Activated CD4-positive, alpha-beta T cell treated with anti-CD3 and anti-CD28 coated beads for 1 hour (primary cell): ENCODE results near the gene SLC19A1.

Experiments used
- DNase-seq: peaks from one replicate; pipeline ENCODE4 v3.0.0-alpha.2; 2020

The SLC19A1 gene

DNA sequence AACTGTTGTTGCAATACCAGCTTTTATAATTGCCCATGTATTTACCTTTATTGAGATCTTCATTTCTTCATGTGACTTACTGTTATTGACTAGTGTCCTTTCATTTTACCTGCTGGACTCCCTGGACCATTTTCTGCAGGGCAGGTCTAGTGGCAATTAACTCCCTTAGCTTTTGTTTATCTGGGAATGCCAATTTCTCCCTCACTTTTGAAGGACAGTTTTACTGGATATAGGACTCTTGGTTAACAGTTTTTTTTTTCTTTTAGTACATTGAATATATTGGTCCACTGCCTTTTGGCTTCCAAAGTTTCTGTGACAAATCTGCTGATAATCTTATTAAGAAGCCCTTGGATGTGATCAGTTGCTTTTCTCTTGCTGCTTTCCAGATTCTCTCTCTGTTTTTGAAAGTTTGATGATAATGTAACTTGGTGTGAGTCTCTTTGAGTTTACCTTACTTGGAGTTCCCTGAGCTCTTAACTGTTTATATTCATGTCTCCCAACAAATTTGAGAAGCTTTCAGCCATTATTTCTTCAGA is 80.4 kb downstream of the SLC19A1 start:
- DNase-seq: no peak

DNA sequence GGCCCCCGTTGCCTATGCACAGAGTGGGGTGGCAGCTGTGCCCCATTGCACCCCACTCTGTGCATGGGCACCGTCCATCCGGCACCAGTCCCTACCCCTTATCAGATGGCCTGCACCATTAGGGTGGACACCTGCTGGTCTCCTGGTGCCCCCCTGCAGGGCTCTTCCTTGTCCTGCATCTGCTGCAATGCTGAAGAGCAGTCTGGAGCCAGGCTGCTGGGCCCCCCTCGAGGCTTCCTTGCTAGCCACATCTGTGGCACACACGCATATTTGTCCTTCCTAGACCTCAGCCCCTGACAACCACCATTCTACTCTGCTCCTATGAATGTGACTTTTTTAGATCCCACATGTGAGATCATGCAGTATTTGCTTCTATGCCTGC is 80.9 kb downstream of the SLC19A1 start:
- no peak for DNase-seq

GRCh38 chr21:45460611-45461368 is 81.5 kb downstream of the SLC19A1 start:
- DNase-seq: no peak

DNA sequence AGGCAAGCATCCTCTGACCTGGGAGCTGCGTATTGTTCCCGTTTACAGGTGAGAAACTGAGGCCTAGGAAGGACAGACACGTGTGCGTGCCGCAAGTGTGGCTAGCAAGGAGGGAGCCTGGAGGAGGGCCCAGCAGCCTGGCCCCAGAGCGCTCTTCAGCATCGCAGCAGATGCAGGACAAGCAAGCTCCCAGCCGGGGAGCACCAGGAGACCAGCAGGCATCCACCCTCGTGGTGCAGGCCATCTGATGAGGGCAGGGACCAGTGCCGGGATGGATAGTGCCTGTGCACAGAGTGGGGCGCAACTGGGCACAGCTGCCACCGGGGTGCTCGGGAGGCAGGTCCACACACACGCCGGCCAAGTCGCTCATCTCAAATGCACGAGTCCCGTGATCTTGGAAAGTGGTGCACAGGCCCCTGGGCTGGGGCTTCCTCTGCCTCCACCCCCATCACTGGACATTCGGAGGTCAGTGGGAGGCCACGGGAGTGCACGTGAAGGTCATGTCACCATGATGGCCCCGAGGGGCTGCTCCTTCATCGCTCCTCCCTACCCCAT is 82.2 kb downstream of the SLC19A1 start:
- DNase-seq: no peak

DNA sequence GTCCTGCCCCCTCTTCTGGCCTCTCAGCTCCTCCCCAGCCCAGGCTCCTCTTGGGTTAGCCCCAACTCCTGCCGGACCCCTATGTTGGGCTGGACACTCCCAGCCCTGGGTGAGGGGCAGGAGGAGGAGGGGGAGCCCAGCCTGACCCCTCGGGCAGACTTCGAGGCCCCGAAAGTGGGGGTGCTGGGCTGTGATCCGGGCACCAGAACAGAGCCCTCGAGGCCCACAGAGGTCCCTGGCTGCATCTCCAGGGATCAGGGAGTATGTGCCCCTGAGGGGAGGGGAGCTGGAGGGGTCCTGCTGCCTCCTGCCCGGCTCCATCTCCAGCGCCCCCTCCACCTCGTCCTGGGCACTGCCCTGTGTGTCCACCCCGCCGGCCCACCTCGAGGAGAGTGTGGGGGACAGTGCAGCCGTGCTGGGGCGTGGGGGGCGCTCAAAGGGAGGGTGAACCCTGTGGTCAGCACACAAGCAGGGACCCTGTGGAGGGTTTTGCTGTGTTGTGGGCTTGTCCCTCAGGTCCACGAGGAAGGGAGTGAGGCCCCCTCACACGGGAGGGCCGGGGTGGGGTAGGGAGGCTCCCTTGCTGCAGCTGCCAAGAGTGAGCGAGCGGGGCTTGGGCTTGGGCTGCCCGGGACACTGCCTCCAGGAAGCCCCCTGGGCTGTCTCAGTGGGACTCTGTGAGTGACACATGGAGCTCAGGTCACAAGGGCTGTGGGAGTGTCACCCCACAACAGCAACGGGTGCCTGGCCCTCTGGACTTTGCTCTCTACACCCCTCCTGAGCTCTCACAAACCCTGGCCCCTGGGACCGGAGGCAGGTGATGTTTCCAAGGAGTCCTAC is 82.8 kb downstream of the SLC19A1 start:
- DNase-seq: no peak

- DNase-seq: no peak
Measured at GRCh38 chr21:45458281-45459170, 83.7 kb downstream of the SLC19A1 start.

DNA sequence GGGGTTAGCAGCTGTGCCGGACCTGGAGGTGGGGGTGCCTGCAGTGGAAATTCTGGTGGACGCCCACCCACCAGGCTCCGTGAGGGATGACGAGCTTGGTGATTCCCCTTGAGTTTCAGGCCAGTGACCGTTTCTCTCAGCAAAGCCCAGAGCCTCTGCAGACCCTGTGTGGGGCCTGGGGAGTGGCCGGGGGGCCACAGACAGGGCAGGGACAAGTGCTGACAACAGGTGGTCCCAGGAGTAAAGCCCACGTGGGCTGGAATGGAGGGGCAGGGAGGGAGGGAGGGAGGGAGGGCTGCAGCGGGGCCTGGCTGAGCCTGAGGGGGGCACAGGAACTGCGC is 84.4 kb downstream of the SLC19A1 start:
- DNase-seq: no peak

DNA sequence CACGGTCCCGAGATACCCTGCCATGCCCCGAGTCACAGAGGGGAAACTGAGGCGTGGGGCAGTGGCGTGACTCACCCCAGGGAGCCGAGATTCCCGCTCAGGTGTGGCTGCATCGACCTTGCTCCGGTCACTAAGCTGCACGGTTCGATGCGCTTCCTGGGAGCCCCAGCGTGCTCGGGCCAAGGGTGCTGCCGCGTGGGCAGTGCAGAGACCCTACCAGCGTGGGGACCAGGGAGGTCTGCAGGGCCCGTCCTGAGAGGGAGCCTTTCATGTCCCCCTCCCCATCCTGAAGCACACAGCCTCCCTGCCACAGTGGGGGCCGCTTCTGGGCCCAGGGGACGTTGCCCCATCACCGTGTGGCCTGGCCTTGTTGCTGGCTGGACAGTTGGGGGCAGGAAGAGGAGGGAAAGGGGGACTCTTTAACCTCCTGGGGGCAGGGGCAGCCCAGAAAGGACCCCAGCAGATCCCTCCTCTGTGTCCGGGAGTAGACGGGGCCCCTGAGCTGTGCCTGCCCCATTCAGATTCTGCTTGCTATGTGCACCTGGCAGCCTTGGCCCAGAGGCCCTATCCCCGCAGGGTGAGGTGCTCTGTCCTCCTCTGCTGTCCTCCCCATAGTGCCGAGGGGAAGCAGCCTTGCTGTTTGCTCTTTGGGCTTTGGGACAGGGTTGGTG is 84.9 kb downstream of the SLC19A1 start:
- no peak for DNase-seq

DNA sequence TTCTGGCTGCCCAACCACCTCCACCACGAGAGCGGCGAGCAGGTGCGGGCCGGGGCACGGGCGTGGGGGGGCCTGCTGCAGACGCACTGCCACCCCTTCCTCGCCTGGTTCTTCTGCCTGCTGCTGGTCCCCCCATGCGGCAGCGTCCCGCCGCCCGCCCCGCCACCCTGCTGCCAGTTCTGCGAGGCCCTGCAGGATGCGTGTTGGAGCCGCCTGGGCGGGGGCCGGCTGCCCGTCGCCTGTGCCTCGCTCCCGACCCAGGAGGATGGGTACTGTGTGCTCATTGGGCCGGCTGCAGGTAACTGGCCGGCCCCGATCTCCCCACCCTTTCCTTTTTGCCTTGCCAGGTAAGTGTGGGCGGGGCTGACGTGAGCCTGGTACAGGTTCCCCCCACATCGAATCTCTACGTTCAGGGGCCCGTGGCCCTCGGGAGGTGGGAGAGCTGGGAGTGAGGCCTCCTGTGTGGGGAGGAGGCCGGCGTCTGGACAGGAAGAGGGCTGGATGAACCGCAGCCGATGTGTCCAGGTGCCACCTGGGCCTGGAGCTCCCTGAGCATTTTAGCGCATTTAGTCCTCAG is 85.6 kb downstream of the SLC19A1 start:
- no peak for DNase-seq

- DNase-seq: no peak
Measured at GRCh38 chr21:45455674-45456583, 86.3 kb downstream of the SLC19A1 start.

DNA sequence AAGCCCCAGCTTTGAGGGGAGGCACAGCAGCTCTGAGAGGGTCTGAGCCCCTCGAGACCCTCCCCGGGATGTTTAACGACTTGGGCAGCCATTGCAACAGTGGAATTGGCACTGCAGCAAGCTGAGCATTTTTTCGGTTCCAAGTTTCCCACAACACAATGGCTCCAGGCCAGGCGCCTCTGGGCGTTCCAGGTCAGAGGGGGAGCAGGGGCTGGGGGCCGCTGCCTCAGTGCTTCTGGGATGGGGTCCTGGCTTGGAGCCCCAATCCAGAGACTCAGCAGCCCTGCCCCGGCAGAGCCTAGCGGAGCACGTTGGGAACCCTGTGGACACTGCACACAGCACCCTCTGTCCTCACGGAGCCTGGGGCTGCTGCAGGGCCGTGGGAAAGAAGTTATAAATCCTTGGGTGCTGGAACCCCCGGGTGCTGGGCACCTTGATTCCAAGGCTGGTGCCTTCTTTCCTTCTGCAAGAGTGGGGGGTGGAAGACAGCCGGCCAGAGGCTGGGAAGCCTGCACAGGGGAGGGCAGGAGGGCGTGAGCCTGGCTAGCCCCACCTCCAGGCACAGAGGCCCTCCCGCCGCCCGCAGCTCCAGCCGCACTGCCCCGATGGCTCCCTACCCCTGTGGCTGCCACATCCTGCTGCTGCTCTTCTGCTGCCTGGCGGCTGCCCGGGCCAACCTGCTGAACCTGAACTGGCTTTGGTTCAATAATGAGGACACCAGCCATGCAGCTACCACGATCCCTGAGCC is 87.1 kb downstream of the SLC19A1 start:
- DNase-seq: no peak

DNA sequence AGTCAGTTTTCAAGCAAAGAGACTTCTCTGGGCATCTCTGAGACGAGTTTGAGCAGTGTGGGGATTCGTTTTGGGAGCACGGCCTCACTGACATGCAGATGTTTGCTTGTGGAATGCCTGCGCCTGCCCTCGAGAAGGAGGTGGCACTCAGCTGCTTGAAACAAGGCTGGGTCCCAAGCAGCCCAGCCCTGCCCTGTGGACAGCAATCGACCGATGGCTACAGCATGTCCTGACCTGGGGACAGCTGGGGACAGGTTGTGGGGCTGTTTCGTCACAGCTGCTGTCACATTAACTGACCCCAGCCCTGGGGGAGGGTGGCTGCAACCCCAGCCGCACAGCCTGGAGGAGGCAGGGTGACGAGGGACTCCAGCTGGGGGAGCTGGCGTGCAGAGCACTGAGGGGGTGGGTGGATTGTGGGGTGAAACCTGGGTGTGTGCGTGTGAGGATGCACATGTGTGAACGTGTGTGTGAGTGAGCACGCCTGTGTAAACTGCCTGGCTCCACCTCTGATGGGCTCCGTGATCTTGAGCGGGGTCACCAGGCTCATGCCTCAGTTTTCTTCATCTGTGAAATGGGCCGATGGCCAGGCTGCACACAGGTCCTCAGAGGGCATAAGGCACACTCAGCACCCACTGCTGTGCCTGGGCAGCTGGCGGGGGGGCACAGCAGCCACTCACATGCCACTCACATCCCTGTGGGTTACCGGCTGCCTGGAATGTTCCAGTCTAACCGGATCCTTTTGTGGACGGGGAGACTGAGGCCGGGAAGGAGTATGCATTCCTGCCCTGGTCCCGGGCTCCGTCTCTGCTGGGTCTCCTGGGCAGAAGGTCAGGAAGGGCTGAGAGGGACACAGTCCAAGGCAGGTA is 87.9 kb downstream of the SLC19A1 start:
- DNase-seq: no peak

DNA sequence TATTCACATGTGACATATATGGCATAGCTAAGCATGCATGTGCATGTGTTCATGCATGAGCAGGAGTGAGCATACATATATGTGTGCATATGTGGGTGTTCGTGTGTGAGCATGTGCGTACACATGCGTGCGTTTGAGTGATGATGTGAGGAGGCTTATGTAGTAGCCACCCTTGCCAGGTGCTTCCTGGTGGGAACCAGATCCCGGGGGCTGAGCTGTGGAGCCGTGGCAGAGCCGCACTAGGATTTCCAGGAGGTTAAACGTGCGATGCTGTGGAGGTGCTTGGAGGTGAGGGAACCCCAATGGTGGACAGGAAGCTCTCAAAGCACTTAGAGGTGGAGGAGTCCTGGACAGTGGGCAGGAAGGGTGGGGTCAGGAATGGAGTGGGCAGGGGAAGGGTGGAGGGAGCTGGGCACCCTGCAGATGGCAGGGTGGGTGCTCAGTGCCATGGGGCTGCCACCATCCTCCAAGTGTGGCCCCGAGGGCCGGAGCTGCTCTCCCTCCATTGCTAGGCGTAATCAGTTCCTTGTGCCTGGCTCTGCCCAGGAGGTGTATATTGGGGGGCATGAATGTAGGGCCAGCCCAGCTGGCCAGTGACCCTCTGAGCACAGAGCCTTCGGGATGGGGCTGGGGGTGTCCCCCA is 88.8 kb downstream of the SLC19A1 start:
- DNase-seq: no peak

GRCh38 chr21:45452696-45453307 is 89.4 kb downstream of the SLC19A1 start:
- no peak for DNase-seq

DNA sequence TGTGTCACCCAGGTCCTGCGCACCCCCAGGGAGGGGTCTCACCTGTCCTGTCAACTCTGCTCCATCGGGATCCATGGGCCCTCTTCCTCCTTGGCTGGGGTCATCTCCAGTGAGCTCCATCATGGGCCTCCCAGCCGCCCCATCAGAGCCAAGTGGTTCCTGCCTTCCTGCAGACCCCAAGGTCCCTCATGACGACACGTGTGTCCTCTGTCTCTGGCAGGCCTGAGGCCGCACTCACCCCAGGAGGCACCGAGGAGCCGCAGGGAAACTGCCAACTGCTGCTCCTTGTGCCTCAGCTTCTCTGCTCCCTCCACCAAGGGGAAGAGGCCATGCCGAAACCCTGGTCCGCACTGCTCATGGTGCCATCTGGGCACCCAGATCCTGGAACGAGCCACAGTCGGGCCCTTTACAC is 90.5 kb downstream of the SLC19A1 start:
- no peak for DNase-seq

- no peak for DNase-seq
Measured at GRCh38 chr21:45451091-45451740, 91.0 kb downstream of the SLC19A1 start.

DNA sequence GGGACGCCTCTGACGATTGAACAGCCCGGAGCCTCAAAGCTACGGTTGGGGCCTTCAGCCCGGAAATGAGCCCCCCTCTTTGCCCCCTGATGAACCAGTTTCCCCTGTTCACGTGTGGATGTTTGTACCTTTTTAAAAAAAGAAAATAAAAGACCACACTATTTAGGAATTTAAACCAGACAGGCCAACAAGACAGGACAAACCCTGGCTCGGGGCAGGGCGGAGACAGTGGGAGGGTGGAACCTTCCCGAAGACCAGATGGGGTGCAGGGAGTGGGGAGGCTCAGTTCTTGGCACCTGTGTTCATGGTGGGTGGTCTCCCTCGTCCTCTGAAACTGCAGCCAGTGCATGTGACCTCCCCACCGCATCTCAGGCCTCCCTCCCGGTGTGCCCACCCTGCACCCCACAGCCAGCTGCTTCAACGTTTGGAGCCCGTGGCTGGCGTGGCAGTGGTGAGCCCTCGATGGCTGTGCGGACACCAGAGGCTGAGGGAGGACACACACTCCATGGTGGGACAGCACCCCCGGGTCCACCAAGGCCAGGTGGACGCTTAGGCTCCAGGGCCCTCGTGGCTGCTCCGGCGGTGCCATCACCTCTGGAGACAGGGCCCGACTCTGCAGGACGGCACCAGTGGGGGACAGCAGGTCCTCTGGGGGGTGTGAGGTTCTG is 91.7 kb downstream of the SLC19A1 start:
- DNase-seq: no peak
